ENCODE results near the gene HSP90AA1. TPM values are rescaled to one million over a fixed set of nuclear protein-coding genes. Genes with fewer than 3 reads are reported as not detected.

Gene HSP90AA1
- total RNA-seq, 1 donor from 2014 or later, result 280 TPM

DNA sequence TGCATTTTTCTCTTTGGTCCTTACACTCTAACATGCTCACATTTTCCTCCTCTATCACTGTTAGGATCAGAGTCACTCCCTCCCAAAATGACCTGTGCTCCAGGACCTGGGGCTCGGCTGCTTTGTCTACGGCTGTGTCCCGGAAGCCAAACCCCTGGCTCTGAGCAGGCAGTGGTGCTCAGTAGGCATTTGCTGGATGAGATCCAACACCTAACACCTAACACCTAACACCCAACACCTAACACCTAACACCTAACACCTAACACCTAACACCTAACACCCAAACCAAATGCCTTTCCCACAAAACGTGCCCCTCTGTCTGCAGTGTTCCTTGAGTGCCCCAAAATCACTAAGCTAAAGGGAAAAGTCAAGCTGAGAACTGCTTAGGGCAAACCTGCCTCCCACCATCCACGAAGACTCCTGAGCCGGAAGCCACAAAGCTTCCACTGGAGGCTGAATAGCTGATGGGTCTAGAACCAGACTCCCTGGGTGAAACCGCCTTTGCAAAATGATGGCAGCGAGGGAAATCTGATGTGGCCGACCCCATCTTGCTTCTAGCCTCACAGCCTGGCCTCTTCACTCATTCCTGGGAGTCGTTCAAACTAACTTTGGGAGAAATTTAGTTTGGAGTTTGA is 29.2 kb downstream of the HSP90AA1 start:
- Histone ChIP-seq H3K27me3 (ENCODE audit: control insufficient read depth, insufficient read depth, low read length) (no peaks in the 10 kb centered on the region), H3K4me3 (ENCODE audit: low read depth, low read length) (no peak overlapping the region), H3K36me3 (ENCODE audit: control insufficient read depth, insufficient read depth, low read length) (peaks cover 2% of the 10 kb centered on the region)
- TF ChIP-seq, protein P1, sequence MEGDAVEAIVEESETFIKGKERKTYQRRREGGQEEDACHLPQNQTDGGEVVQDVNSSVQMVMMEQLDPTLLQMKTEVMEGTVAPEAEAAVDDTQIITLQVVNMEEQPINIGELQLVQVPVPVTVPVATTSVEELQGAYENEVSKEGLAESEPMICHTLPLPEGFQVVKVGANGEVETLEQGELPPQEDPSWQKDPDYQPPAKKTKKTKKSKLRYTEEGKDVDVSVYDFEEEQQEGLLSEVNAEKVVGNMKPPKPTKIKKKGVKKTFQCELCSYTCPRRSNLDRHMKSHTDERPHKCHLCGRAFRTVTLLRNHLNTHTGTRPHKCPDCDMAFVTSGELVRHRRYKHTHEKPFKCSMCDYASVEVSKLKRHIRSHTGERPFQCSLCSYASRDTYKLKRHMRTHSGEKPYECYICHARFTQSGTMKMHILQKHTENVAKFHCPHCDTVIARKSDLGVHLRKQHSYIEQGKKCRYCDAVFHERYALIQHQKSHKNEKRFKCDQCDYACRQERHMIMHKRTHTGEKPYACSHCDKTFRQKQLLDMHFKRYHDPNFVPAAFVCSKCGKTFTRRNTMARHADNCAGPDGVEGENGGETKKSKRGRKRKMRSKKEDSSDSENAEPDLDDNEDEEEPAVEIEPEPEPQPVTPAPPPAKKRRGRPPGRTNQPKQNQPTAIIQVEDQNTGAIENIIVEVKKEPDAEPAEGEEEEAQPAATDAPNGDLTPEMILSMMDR (IDR thresholded peaks at IDR 0.05; ENCODE audit: insufficient read depth, low read length, severe bottlenecking), result no peak
- FAIRE-seq (no peak), DNase-seq (ENCODE audit: low read depth) (no peak)

DNA sequence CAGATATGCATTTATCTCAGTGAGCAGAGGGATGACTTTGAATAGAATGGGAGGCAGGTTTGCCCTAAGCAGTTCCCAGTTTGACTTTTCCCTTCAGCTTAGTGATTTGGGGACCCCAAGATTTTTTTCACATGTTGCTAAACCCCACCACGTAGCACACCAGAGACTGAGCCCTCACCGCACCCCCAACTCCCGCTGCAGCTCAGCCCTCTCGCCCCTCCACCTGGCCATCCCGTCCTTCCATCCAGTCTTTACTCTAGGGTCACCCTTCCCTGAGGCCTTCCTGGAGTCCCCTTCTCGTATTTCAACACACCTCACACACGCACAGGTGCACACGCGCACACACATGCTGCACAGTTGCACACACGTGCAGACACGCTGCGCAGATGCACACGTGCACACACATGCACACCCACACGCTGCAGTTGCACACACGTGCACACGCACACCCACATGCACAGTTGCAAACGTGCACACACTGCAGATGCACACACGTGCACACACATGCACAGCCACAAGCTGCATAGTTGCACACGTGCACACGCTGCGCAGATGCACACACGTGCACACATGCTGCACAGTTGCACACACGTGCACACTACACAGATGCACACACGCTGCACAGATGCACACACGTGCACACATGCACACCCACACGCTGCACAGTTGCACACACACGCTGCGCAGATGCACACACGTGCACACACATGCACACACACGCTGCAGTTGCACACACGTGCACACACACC is 30.0 kb downstream of the HSP90AA1 start:
- Histone ChIP-seq H3K4me3 (ENCODE audit: low read depth, low read length) (no peak overlapping the region), H3K36me3 (ENCODE audit: control insufficient read depth, insufficient read depth, low read length) (peaks cover 3% of the 10 kb centered on the region), H3K27me3 (ENCODE audit: control insufficient read depth, insufficient read depth, low read length) (no peaks in the 10 kb centered on the region)
- peak; percentile 88 for FAIRE-seq
- no peak for DNase-seq (ENCODE audit: low read depth)
- TF ChIP-seq, protein P1 (IDR thresholded peaks at IDR 0.05; ENCODE audit: insufficient read depth, low read length, severe bottlenecking), result no peak

DNA sequence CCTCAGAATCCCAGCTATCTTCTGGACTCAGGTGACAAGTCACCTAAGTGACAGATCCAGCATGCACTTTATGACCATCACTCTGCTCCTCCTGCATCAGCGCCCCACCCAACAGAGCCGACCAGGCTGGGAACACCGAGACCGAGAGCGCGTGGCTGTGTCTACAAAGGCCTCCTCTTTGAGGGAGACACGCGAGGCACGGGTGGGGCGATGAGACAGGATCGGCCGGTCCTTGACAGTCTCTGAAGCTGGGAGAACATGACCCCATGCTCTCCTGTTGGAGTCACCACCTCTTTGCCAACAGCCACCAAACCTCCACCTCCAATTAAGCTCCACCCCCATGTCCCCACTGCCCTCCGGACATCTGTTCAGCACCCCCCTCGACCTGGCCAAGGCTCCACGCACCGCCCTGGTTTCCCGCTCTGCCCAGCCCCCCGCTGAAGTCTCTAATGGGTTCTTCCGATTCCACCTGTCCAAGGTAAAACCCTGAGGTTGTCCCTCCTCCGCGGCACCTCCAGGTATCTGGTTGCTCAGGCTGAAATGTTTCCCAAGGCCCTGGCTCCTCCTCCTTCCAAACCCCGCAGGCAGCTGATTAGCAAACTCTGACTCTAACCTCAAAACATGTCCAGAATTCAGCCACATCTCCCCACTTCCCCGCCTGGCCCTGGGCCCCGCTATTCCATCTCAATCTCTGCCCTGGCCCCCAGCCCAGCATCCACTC is 31.5 kb downstream of the HSP90AA1 start:
- peak; percentile 65 for DNase-seq (ENCODE audit: low read depth)
- no peak for FAIRE-seq

DNA sequence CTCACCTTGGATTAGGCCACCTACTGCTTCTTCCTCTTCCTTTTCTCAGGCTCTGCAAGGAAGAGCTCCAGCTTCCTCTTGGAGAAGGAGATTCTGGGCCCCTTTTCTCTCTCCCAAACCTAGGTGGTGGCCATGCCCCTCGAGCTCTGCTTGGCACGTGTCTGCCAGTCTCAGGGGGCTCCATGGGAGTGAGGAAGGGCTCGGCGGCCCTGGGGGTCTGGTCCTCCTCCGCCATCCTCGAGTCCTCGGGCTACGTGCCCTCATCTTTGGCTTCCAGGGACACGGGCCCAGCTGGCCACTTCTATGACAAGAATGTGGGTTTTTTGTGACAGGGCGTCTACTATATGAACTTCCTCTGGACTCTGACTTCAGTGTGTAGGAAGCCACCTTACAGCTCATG is 34.3 kb downstream of the HSP90AA1 start:
- H3K36me3 ChIP-seq (ENCODE audit: control insufficient read depth, insufficient read depth, low read length), result peaks cover 34% of the 10 kb centered on the region
- no peak for DNase-seq (ENCODE audit: low read depth)
- TF ChIP-seq, protein P1 (IDR thresholded peaks at IDR 0.05; ENCODE audit: insufficient read depth, low read length, severe bottlenecking), result no peak
- H3K4me3 ChIP-seq (ENCODE audit: low read depth, low read length), result no peak overlapping the region
- H3K27me3 ChIP-seq (ENCODE audit: control insufficient read depth, insufficient read depth, low read length), result no peaks in the 10 kb centered on the region
- no peak for FAIRE-seq

More for the DNA sequence above, 31.5 kb downstream of the HSP90AA1 start:
- Histone ChIP-seq H3K4me3 (ENCODE audit: low read depth, low read length) (no peak overlapping the region), H3K36me3 (ENCODE audit: control insufficient read depth, insufficient read depth, low read length) (peaks cover 12% of the 10 kb centered on the region), H3K27me3 (ENCODE audit: control insufficient read depth, insufficient read depth, low read length) (no peaks in the 10 kb centered on the region)
- TF ChIP-seq, protein P1 (IDR thresholded peaks at IDR 0.05; ENCODE audit: insufficient read depth, low read length, severe bottlenecking), result no peak

DNA sequence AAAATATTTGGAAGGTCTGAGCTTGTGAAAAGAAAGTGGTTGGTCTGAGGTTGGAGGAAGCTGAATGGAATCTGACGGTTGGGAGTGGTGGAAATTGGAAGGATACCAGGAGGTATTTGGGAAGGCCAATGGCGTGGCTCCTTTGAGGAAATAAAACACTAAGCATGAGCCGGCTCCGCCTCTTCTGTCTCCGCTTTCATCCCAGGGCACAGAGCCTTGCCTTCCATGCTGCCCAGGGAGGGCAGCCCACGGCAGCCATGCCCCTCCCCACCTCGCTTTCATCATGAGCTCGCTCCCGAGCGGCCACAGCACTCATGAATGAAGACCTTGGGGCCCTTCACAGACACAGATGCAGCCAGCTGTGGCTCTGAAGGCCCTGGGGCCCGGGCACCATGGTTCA is 36.2 kb downstream of the HSP90AA1 start:
- TF ChIP-seq, protein P1 (IDR thresholded peaks at IDR 0.05; ENCODE audit: insufficient read depth, low read length, severe bottlenecking), result no peak
- no peak for DNase-seq (ENCODE audit: low read depth)
- FAIRE-seq, result no peak
- Histone ChIP-seq H3K4me3 (ENCODE audit: low read depth, low read length) (no peak overlapping the region), H3K36me3 (ENCODE audit: control insufficient read depth, insufficient read depth, low read length) (peaks cover 34% of the 10 kb centered on the region), H3K27me3 (ENCODE audit: control insufficient read depth, insufficient read depth, low read length) (no peaks in the 10 kb centered on the region)
